GM21786 (cell line): ENCODE results near the gene EGFLAM.

Experiments
- ATAC-seq: cut with Tn5 transposase; IDR thresholded peaks from one replicate; pipeline ENCODE4 v1.9.1; 2021; ENCODE audit not compliant: unreplicated experiment

The EGFLAM gene

GRCh38 chr5:38258319-38259061, at the start of gene EGFLAM:
Gene EGFLAM, plus strand, starts transcription at chr5:38258559. Its CDS starts 196 bp downstream, at chr5:38258755.
- ATAC-seq: no peak

DNA sequence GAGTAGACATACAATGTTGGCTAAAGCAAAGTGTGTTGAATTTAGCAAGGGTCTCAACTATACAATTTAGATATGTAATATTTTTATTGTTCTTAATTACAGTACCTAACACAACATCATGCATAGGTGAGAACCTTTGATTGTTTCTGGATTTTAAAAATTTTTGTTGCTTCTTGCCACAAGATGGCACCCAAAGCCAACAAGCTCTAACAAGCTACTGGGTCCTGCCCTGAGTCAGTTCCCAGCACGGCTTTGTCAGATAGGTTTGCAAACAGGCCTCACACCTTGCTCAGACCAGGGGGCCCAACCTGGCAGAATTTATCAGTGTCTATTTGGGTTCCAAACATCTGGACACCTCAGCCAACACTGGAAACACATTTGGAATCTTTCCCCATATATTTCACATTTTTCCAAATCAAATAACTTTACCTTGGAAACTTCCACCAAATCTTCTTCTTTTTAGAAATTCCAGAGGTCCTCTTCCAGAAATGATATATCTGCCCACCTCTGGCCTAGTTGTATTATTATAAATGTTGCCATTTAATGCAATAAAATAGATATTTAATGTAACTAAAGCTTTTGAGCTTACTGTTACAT, 49.5 kb upstream of the EGFLAM start:
- ATAC-seq: no peak

GRCh38 chr5:38210676-38211353, 47.5 kb upstream of the EGFLAM start:
- no peak for ATAC-seq

- no peak for ATAC-seq
Observed at GRCh38 chr5:38211354-38211710, 47.0 kb upstream of the EGFLAM start.

- ATAC-seq: no peak
Observed at GRCh38 chr5:38212307-38212706, 46.1 kb upstream of the EGFLAM start.

DNA sequence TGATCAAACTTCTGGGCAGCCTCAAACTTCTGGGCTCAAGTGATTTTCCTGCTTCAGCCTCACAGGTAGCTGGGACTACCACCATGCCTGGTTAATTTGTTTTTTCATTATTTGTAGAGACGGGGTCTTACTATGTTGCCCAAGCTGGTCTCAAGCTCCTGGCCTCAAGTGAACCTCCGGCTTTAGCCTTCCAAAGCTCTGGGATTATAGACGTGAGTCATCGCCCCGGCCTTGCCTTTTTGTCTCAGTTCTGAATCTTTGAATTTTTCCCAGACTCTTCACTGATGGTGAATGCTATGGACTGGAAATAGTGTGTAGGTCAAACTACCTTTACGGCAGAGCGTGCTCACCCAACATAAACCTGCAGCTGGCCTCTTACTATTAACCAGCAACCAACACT, 32.3 kb upstream of the EGFLAM start:
- no peak for ATAC-seq

- ATAC-seq: no peak
Observed at GRCh38 chr5:38228914-38229313, 29.4 kb upstream of the EGFLAM start.

GRCh38 chr5:38234737-38235136, 23.6 kb upstream of the EGFLAM start:
- ATAC-seq: no peak

DNA sequence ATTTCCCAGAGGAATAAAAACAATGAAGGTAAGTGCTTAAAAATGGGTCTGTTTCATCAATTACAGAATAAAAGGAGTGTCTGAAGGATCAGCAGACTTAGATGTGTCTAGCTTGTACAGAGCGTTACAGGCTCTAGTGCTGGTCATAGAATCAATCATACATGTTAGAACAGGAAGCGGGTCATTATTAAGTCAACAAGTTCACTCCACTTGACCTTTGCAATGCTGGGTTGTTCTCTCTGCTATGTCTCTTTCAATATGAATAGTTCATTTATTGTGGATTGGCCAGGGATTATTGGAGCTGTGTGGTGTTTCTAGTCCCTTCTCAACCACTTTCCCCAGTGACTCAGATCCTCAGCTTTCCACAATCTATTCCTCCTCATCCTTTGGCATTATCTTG, 20.7 kb upstream of the EGFLAM start:
- ATAC-seq: no peak

DNA sequence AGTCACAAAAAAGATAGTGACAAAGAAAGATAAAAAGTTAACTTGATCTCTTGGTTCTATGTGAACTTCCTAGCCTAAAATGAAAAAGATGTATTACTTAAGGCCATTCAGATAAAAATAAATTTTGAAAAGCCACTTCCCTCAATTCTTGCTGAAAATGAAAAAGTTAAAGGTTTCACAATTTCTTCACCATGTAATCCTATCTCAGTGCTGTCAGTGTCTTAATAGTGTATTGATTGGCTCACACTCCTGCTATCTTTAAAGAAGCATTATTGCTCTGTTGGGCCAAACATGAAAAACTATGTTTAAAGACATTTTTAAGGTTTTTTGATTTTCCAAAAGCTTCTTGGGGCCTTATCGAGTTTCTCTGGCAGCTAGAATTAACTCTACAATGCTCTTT, 18.1 kb upstream of the EGFLAM start:
- ATAC-seq: no peak

- no peak for ATAC-seq
Observed at GRCh38 chr5:38241655-38242054, 16.7 kb upstream of the EGFLAM start.

DNA sequence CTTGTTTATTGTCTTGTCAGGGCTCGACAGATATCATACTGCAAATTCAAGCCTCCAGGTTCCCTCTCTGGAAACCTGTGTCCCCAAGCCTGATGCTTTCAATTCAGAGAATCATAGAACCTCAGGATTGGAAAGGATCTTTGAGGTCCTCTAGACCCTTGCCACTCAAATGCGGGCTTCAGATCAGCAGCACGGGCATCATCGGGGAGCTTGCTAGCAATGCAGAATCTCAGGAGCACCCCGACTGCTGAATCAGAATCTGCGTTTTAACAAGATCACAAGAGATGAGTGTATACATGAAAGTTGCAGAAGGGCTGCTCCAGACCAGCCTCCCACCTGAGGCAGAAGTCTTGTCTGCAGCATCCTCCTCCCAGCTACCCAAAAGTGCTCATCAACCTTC, 13.1 kb upstream of the EGFLAM start:
- no peak for ATAC-seq

- no peak for ATAC-seq
Observed at GRCh38 chr5:38249301-38249700, 9.1 kb upstream of the EGFLAM start.

DNA sequence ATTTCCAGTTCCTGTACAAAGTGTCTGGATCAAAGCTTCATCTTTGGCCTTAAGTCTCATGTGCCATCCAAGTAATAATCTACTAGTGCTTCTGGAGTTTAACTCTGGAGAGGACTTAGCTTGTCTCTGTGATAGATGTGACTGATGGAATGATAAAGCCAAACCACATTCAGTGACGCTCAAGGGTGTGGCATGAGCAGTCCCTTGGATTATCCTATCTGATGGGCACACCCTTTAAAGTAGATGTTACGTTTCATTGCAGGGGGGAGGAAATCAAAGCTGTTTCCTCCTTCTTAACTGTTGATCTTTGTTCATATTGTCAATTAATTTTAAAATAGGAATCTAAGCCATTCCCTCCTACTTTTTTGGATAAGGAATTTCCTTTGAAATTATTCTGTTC, 8.5 kb upstream of the EGFLAM start:
- ATAC-seq: no peak

GRCh38 chr5:38250763-38251448, 7.5 kb upstream of the EGFLAM start:
- no peak for ATAC-seq

DNA sequence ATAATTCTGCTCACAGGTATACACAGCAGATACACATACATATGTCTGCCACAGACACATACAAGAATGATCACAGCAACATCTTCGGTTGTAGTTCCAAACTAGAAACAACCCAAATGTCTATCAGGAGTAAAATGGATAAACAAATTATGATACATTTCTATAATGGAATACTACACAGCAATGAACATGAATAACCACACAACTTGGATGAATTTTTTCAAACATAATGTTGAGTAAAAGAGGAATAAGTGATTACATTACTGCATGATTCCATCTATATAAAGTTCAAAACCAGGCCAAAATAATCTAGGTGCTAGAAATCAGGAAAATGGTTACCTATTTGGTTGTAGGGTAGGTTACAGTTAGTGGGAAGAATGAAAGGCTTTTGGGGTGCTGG, 4.6 kb upstream of the EGFLAM start:
- ATAC-seq: no peak

DNA sequence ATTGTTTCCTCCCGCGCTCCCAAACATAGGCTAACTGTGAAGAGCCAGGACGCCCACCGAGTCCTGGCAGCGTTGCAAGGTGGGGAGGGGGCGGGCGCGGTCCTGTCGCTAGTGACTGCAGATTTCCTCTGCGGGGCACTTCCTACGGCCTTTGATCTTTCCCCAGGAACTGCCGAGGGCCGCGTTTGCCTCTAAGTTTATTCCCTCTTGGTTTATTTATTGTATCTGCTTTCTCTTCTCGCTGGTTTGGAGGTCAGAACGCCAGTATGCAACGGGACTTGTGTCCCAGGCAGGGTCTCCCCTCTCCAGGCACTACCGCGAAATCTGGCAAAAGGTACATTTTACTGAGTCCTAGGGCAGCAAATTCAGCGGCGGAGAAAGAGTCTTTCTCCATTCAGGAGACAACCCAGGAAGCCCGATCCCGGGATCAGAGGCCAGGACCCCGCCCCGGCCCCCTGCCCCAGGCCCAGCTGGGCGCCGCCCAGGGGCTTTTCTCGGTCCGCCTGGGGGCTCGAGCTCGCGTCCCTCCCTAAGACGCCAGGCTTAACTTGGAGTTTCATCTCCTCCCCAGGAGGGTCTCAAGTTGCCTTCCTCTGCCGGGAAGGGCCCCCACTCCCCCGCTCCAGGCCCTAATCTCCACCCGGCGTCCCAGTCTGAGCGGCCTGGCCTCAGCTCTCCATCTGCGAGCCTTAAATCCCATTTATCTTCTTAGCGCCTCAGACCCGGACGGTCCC, 884 bp upstream of the EGFLAM start:
- no peak for ATAC-seq

DNA sequence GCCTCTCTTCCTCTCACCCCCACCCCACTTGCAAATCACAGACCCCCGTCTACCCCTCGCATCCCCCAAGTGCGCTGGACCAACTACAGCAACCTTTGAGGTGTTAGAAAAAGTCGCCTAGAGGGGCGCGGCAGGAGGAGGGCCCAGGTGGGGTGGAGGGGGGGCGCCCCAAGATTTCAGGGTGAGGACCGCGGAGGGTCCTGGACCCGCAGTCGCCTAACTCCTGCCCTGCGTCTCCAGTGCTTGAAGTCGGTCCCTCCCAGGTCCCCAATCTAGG, 379 bp upstream of the EGFLAM start:
- ATAC-seq: no peak

GRCh38 chr5:38259062-38259808, 876 bp downstream of the EGFLAM start:
- ATAC-seq: no peak

- no peak for ATAC-seq
Observed at GRCh38 chr5:38259809-38260160, 1.4 kb downstream of the EGFLAM start.

DNA sequence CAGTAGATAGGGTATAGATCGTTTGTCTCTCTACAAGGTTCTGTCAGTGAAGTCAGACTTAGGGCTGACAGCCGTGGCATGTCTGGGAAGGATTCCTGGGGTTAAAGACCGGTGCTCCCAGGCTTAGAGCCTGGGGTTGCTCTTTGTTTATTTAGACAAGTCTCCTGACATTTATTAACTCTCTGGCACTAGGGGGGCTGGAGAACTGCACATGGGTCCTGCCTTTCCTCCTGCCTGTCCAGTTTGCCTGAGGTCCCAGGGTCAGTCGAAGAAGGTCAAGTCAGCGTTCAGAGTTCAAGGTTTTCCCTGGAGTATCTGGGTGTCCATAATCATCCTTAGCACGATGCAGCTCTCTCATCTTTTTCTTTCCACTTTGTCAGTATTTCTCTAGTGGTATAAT, 5.6 kb downstream of the EGFLAM start:
- no peak for ATAC-seq
